Mesenchymal stem cell (in vitro differentiated cells and primary cell): Measurements from ENCODE around the gene SUGCT.

Experiments used
- DNase-seq: peaks from one replicate; pipeline ENCODE4 v3.0.0-alpha.2; 2013
- H2AFZ ChIP-seq: one replicate; pipeline ENCODE4 v1.6.1; 2013; ENCODE audit warnings: low read depth, mild to moderate bottlenecking, control low read depth, inconsistent platforms, low read length, moderate library complexity
- H2AK5ac ChIP-seq: 2 replicates; pipeline ENCODE4 v1.6.1; 2013; ENCODE audit warnings: low read length, moderate library complexity, mild to moderate bottlenecking, inconsistent platforms; ENCODE audit not compliant: severe bottlenecking
- H2BK120ac ChIP-seq: one replicate; pipeline ENCODE4 v1.6.1; 2013; ENCODE audit warnings: low read depth, mild to moderate bottlenecking, inconsistent platforms, low read length, moderate library complexity
- H2BK12ac ChIP-seq, 2 experiments: one replicate each; pipeline ENCODE4 v1.6.1; 2013; ENCODE audit warnings: inconsistent platforms in 2 of 2, low read length in 2 of 2, mild to moderate bottlenecking in 2 of 2, moderate library complexity in 2 of 2, control low read depth in 1 of 2
- H2BK15ac ChIP-seq: one replicate; pipeline ENCODE4 v1.6.1; 2013; ENCODE audit warnings: mild to moderate bottlenecking, low read depth, inconsistent platforms; ENCODE audit not compliant: poor library complexity, severe bottlenecking
- H2BK5ac ChIP-seq: 2 replicates; pipeline ENCODE4 v1.6.1; 2013; ENCODE audit warnings: low read depth, mild to moderate bottlenecking, low read length, control low read depth, inconsistent platforms; ENCODE audit not compliant: poor library complexity, severe bottlenecking
- H3K14ac ChIP-seq, 2 experiments: one replicate each; pipeline ENCODE4 v1.6.1; 2013; ENCODE audit warnings: inconsistent platforms in 2 of 2, low read length in 2 of 2, control low read depth in 1 of 2, mild to moderate bottlenecking in 1 of 2, moderate library complexity in 1 of 2
- H3K18ac ChIP-seq, 2 experiments: one replicate each; pipeline ENCODE4 v1.6.1; 2013; ENCODE audit warnings: inconsistent platforms in 2 of 2, low read length in 2 of 2, control low read depth in 1 of 2, low read depth in 1 of 2, mild to moderate bottlenecking in 1 of 2
- H3K23ac ChIP-seq, 2 experiments: one replicate each; pipeline ENCODE4 v1.6.1; 2013; ENCODE audit warnings: inconsistent platforms in 2 of 2, low read length in 2 of 2, mild to moderate bottlenecking in 2 of 2, moderate library complexity in 2 of 2, control low read depth in 1 of 2
- H3K27ac ChIP-seq: 2 replicates; pipeline ENCODE4 v1.5.1; 2013; ENCODE audit warnings: mild to moderate bottlenecking, moderate library complexity, low read length, control low read depth, inconsistent platforms; ENCODE audit not compliant: poor library complexity, severe bottlenecking
- H3K27me3 ChIP-seq, 2 experiments: 2 replicates each; pipeline versions ENCODE4 v1.6.1 to v1.7.0; 2013; ENCODE audit warnings: low read length in 2 of 2, mild to moderate bottlenecking in 2 of 2, moderate library complexity in 2 of 2, control low read depth in 1 of 2, inconsistent platforms in 1 of 2; ENCODE audit not compliant: control insufficient read depth in 1 of 2, insufficient read depth in 1 of 2
- H3K36me3 ChIP-seq, 2 experiments: 2 replicates each; pipeline versions ENCODE4 v1.6.1 to v1.7.0; 2013; ENCODE audit warnings: low read length in 2 of 2, control low read depth in 1 of 2, inconsistent platforms in 1 of 2, low read depth in 1 of 2, mild to moderate bottlenecking in 1 of 2; ENCODE audit not compliant: insufficient read depth in 2 of 2, control insufficient read depth in 1 of 2
- H3K4ac ChIP-seq, 2 experiments: one replicate each; pipeline ENCODE4 v1.6.1; 2013; ENCODE audit warnings: inconsistent platforms in 2 of 2, low read length in 2 of 2, mild to moderate bottlenecking in 2 of 2, moderate library complexity in 2 of 2, control low read depth in 1 of 2, low read depth in 1 of 2
- H3K4me1 ChIP-seq: 2 replicates; pipeline ENCODE4 v1.6.1; 2013; ENCODE audit warnings: low read depth, low read length, control low read depth; ENCODE audit not compliant: control insufficient read depth, insufficient read depth
- H3K4me2 ChIP-seq: 2 replicates; pipeline ENCODE4 v1.6.1; 2013; ENCODE audit warnings: low read length, mild to moderate bottlenecking, inconsistent platforms; ENCODE audit not compliant: poor library complexity, severe bottlenecking
- H3K4me3 ChIP-seq, 2 experiments: 2 replicates each; pipeline versions ENCODE4 v1.5.1 to v1.7.0; 2013; ENCODE audit warnings: low read length in 2 of 2, mild to moderate bottlenecking in 2 of 2, control low read depth in 1 of 2, low read depth in 1 of 2; ENCODE audit not compliant: insufficient read depth in 1 of 2
- H3K79me1 ChIP-seq: replicated peaks from 2 replicates; pipeline ENCODE4 v1.6.1; 2013; ENCODE audit warnings: mild to moderate bottlenecking, control low read depth, low read length, inconsistent platforms; ENCODE audit not compliant: poor library complexity, severe bottlenecking
- H3K9ac ChIP-seq: 2 replicates; pipeline ENCODE4 v1.7.0; 2013; ENCODE audit warnings: mild to moderate bottlenecking, low read length, moderate library complexity
- H3K9me3 ChIP-seq: 2 replicates; pipeline ENCODE4 v1.7.0; 2013; ENCODE audit warnings: mild to moderate bottlenecking, low read length; ENCODE audit not compliant: control insufficient read depth
- H4K8ac ChIP-seq: one replicate; pipeline ENCODE4 v1.6.1; 2013; ENCODE audit warnings: inconsistent platforms, mild to moderate bottlenecking, low read length, moderate library complexity
- H4K91ac ChIP-seq: one replicate; pipeline ENCODE4 v1.6.1; 2013; ENCODE audit warnings: mild to moderate bottlenecking, low read length, inconsistent platforms
- WGBS: methylation state at CpG from one replicate; pipeline ENCODE4 v1.1.7; 2013; ENCODE audit warnings: mixed read lengths; 5-methylcytosine and 5-hydroxymethylcytosine counted together

The SUGCT gene

DNA sequence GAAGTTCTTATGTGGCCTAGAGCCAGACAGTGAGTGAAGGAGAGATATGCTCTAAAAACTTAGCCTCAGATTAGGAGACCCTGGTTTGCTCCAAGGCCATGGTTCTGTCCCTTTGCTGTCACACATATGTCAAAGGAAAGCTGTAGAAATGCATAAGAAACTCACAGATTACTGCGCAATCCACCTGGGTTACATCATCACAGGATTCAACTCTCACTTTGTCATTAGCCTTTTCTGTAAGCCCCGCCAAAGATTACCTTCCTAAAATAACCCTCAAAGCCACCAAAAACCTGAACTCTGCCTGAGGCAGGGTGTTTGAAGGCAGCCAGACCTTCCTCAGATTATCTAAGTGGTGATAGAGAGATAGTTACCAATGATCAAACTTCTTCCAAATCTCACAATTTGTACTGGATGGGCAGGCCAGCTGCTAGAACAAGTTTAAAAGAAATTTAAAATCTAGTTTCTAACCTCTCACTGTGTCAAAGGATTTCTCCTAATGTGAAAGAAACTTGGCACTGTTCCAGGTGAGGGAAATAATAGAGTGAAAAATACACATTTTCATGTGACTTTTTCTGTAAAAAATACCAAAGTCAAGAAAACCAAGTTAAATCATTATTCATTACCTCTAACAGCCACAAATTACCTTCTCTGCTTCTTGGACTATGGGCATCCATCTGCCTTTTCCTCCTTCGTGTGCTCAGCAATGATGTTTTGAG lies 567.2 kb downstream of the SUGCT start:
- Histone ChIP-seq H3K23ac (no peak overlapping the region), H2BK5ac (no peak overlapping the region), H3K4me2 (no peak overlapping the region), H3K4me1 (peaks cover 2% of the 10 kb centered on the region), H2AK5ac (no peak overlapping the region), H4K91ac (no peak overlapping the region), H3K14ac (no peak overlapping the region), H2BK12ac (no peak overlapping the region), H3K9me3 (no peaks in the 10 kb centered on the region), H3K79me1 (no peaks in the 10 kb centered on the region), H2BK15ac (no peak overlapping the region), H2AFZ (no peak overlapping the region), H2BK120ac (no peak overlapping the region), H3K9ac (no peak overlapping the region), H3K4me3 (no peak overlapping the region), H3K36me3 (no peaks in the 10 kb centered on the region), H3K18ac (no peak overlapping the region), H3K4ac (no peak overlapping the region), H3K27me3 (no peaks in the 10 kb centered on the region), H4K8ac (no peak overlapping the region), H3K27ac (no peak overlapping the region)
- DNase-seq: no peak
- 95% methylated on average over 3 of the region's 3 CpGs for WGBS

DNA sequence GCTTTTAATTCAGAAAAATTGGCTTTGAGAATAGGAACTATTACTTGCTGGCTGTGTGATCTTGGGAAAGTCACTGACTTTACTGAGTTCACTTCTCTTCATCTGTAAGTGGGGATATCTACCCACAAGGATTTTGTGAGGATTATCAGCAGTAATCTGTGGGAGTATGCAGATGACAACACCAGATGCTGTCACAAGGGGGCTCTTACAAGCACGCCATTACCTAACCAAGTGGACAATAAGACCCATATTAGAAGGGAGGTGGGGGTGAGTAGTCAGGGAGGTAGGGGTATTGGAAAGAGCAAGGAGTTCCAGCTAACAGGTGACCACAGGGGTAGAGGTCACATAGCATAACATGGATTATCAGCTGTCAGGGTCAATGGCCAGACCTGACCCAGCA lies 569.4 kb downstream of the SUGCT start:
- Histone ChIP-seq H2BK5ac (no peak overlapping the region), H3K14ac (no peak overlapping the region), H3K36me3 (no peaks in the 10 kb centered on the region), H2AK5ac (no peak overlapping the region), H4K91ac (no peak overlapping the region), H3K4me2 (no peak overlapping the region), H3K4ac (no peak overlapping the region), H3K4me1 (peaks cover 2% of the 10 kb centered on the region), H3K9me3 (no peaks in the 10 kb centered on the region), H3K27me3 (no peaks in the 10 kb centered on the region), H2BK120ac (no peak overlapping the region), H2BK15ac (no peak overlapping the region), H3K79me1 (no peaks in the 10 kb centered on the region), H3K23ac (no peak overlapping the region), H3K18ac (no peak overlapping the region), H2AFZ (no peak overlapping the region), H3K9ac (no peak overlapping the region), H4K8ac (no peak overlapping the region), H3K27ac (no peak overlapping the region), H2BK12ac (no peak overlapping the region), H3K4me3 (no peak overlapping the region)
- 91% methylated on average over 1 of the region's 1 CpG for WGBS
- DNase-seq: no peak

DNA sequence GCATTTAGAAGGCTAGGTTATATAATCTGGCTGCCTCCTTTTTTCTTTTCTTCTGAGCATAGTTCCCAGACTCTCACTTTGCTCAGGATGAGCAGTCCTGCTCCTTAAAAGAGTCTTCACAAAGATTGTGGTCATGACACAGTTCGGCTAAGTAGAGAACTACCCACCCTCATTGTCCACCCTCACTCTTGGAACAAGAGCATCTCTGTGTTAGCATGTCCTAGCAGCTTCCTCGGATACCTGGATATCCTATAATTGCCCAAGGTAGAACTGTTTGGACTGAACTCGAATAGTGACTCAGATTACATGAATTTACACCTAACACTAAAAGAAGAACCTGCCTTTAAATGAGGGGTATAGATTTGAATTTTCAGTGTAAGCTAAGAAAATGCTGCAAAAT lies 572.0 kb downstream of the SUGCT start:
- no peak overlapping the region for H3K18ac ChIP-seq
- no peaks in the 10 kb centered on the region for H3K36me3 ChIP-seq
- H4K91ac ChIP-seq: no peak overlapping the region
- no peak overlapping the region for H3K14ac ChIP-seq
- 89% methylated on average over 1 of the region's 3 CpGs for WGBS
- H4K8ac ChIP-seq: no peak overlapping the region
- H2BK5ac ChIP-seq: no peak overlapping the region
- no peaks in the 10 kb centered on the region for H3K27me3 ChIP-seq
- H2AFZ ChIP-seq: no peak overlapping the region
- no peak overlapping the region for H2BK12ac ChIP-seq
- DNase-seq: no peak
- no peak overlapping the region for H2BK15ac ChIP-seq
- no peak overlapping the region for H2AK5ac ChIP-seq
- H2BK120ac ChIP-seq: no peak overlapping the region
- no peaks in the 10 kb centered on the region for H3K9me3 ChIP-seq
- no peak overlapping the region for H3K9ac ChIP-seq
- no peak overlapping the region for H3K23ac ChIP-seq
- no peak overlapping the region for H3K27ac ChIP-seq
- H3K4me2 ChIP-seq: no peak overlapping the region
- no peaks in the 10 kb centered on the region for H3K4me1 ChIP-seq
- H3K4me3 ChIP-seq: no peak overlapping the region
- H3K79me1 ChIP-seq: no peaks in the 10 kb centered on the region
- no peak overlapping the region for H3K4ac ChIP-seq

DNA sequence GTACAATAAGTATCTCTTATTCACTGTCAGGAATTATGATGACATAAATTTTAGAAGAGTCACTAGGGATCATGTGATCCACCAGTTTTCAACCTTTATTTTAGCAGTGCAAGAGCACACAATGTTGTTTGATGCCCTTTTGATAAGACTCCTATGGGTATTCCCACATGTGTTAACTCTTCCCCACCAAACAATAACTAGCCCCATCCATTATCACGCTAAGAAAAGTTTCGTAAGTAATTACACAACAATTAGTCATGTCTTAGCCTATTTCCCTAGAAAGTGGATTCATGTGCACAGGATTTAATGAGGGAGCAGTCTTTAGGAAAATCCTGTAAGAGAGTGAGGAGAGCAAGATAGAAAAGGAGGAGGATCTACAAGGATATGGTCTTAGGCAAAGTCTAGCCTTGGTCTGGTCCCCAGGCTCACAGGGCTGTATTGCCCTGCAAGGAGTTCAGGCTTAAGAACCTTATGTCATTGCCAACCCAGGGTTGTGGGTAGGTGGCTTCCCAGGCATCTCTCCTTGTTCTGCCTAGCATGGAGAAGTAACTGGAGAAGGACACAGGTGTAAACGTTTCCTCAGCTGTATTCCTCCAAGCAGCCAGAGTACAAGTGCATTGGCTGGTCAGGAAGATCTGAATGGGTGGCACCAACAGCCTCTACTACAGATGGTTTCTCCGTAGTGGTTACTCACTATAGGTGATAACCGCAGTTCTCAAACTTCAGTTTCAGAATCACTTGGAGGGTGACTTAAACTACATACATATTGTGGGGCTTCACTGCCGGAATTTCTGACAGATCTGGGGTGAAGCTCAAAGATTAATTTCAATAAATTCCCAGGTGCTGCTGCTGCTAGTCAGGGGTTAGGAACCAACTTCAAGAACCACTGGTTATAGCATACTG lies 574.5 kb downstream of the SUGCT start:
- H3K79me1 ChIP-seq: no peaks in the 10 kb centered on the region
- no peaks in the 10 kb centered on the region for H3K36me3 ChIP-seq
- H3K14ac ChIP-seq: no peak overlapping the region
- H3K9ac ChIP-seq: no peak overlapping the region
- no peaks in the 10 kb centered on the region for H3K27me3 ChIP-seq
- no peak overlapping the region for H2BK120ac ChIP-seq
- no peak overlapping the region for H2BK15ac ChIP-seq
- no peak overlapping the region for H3K23ac ChIP-seq
- H2BK5ac ChIP-seq: no peak overlapping the region
- H2AFZ ChIP-seq: no peak overlapping the region
- no peak overlapping the region for H3K18ac ChIP-seq
- WGBS: 86% methylated on average over 4 of the region's 6 CpGs
- no peak overlapping the region for H2AK5ac ChIP-seq
- H3K4me3 ChIP-seq: no peak overlapping the region
- DNase-seq: peak; percentile 51
- no peaks in the 10 kb centered on the region for H3K4me1 ChIP-seq
- no peak overlapping the region for H3K4me2 ChIP-seq
- no peak overlapping the region for H4K91ac ChIP-seq
- no peak overlapping the region for H3K27ac ChIP-seq
- H3K9me3 ChIP-seq: no peaks in the 10 kb centered on the region
- no peak overlapping the region for H4K8ac ChIP-seq
- no peak overlapping the region for H3K4ac ChIP-seq
- peak overlapping the region in 1 of 2 experiments; percentile 29 for H2BK12ac ChIP-seq
